MM.1S (cell line): ENCODE data around the gene ELP6.

Experiments used
- DNase-seq: peaks from one replicate; pipeline ENCODE4 v3.0.0-alpha.2; 2015
- H2AFZ ChIP-seq: fragments of 300-600 bp; sonication (generic); 2 replicates; pipeline ENCODE4 v1.6.0; 2016; ENCODE audit warnings: antibody characterized with exemption, low read length
- H3F3A ChIP-seq: fragments of 300-600 bp; sonication (generic); 2 replicates; pipeline ENCODE4 v1.6.1; 2016; ENCODE audit warnings: mild to moderate bottlenecking, antibody characterized with exemption, low read length, moderate library complexity, mixed read lengths; ENCODE audit not compliant: insufficient read depth
- H3K27ac ChIP-seq: fragments of 300-600 bp; sonication (generic); 2 replicates; pipeline ENCODE4 v1.5.1; 2016; ENCODE audit warnings: mild to moderate bottlenecking, low read length
- H3K27me3 ChIP-seq: fragments of 300-600 bp; sonication (generic); replicated peaks from 2 replicates; pipeline ENCODE4 v1.6.0; 2016; ENCODE audit warnings: low read length; ENCODE audit not compliant: insufficient read depth
- H3K36me3 ChIP-seq: fragments of 300-600 bp; sonication (generic); replicated peaks from 2 replicates; pipeline ENCODE4 v1.6.1; 2016; ENCODE audit warnings: mild to moderate bottlenecking, low read length, mixed read lengths; ENCODE audit not compliant: insufficient read depth
- H3K4me1 ChIP-seq: fragments of 300-600 bp; sonication (generic); 2 replicates; pipeline ENCODE4 v1.6.1; 2016; ENCODE audit warnings: low read length, mixed read lengths
- H3K4me2 ChIP-seq: fragments of 300-600 bp; sonication (generic); 2 replicates; pipeline ENCODE4 v1.6.0; 2016; ENCODE audit warnings: low read depth, low read length
- H3K4me3 ChIP-seq: fragments of 300-600 bp; sonication (generic); 2 replicates; pipeline ENCODE4 v1.5.1; 2016; ENCODE audit warnings: low read length, mixed read lengths
- H3K79me2 ChIP-seq: fragments of 300-600 bp; sonication (generic); 2 replicates; pipeline ENCODE4 v1.6.1; 2016; ENCODE audit warnings: mixed run types, low read length, mixed read lengths
- H3K9ac ChIP-seq: fragments of 300-600 bp; sonication (generic); 2 replicates; pipeline ENCODE4 v1.6.1; 2016; ENCODE audit warnings: low read length, mixed read lengths
- H3K9me2 ChIP-seq: fragments of 300-600 bp; sonication (generic); replicated peaks from 2 replicates; pipeline ENCODE4 v1.6.1; 2016; ENCODE audit warnings: mild to moderate bottlenecking, low read length, mixed read lengths; ENCODE audit not compliant: insufficient read depth
- H3K9me3 ChIP-seq: fragments of 300-600 bp; sonication (generic); replicated peaks from 2 replicates; pipeline ENCODE4 v1.6.1; 2016; ENCODE audit warnings: mild to moderate bottlenecking, low read length, mixed read lengths; ENCODE audit not compliant: insufficient read depth
- H4K20me1 ChIP-seq: fragments of 300-600 bp; sonication (generic); 2 replicates; pipeline ENCODE4 v1.6.1; 2016; ENCODE audit warnings: mild to moderate bottlenecking, low read length, moderate library complexity, mixed read lengths; ENCODE audit not compliant: insufficient read depth
- EZH2 ChIP-seq: fragments of 300-600 bp; sonication (generic); optimal IDR thresholded peaks from 2 replicates; pipeline ENCODE3; 2017; ENCODE audit warnings: low read depth, mild to moderate bottlenecking, antibody characterized with exemption, low read length, mixed read lengths
- EZH2phosphoT487 ChIP-seq: fragments of 300-600 bp; sonication (generic); IDR thresholded peaks from 2 replicates; pipeline ENCODE4 v1.6.1; 2018; ENCODE audit warnings: antibody characterized with exemption, low read length
- TF ChIP-seq, protein P1 (sequence below): fragments of 300-600 bp; sonication (generic); IDR thresholded peaks from 2 replicates; pipeline ENCODE4 v1.5.1; 2016; ENCODE audit warnings: antibody characterized with exemption, low read length, mixed read lengths

ELP6 gene

GRCh38 chr3:47503033-47503432 is 10.5 kb downstream of the ELP6 start:
- Histone ChIP-seq H3K27ac (no peak overlapping the region), H3K9ac (no peak overlapping the region), H3K4me1 (no peaks in the 10 kb centered on the region), H3F3A (no peaks in the 10 kb centered on the region), H3K27me3 (no peaks in the 10 kb centered on the region), H3K4me2 (no peak overlapping the region), H3K79me2 (no peaks in the 10 kb centered on the region), H4K20me1 (no peaks in the 10 kb centered on the region), H3K9me2 (no peaks in the 10 kb centered on the region), H3K9me3 (no peaks in the 10 kb centered on the region), H2AFZ (no peak overlapping the region), H3K36me3 (no peaks in the 10 kb centered on the region), H3K4me3 (no peak overlapping the region)
- DNase-seq: no peak
- TF ChIP-seq, protein P1, sequence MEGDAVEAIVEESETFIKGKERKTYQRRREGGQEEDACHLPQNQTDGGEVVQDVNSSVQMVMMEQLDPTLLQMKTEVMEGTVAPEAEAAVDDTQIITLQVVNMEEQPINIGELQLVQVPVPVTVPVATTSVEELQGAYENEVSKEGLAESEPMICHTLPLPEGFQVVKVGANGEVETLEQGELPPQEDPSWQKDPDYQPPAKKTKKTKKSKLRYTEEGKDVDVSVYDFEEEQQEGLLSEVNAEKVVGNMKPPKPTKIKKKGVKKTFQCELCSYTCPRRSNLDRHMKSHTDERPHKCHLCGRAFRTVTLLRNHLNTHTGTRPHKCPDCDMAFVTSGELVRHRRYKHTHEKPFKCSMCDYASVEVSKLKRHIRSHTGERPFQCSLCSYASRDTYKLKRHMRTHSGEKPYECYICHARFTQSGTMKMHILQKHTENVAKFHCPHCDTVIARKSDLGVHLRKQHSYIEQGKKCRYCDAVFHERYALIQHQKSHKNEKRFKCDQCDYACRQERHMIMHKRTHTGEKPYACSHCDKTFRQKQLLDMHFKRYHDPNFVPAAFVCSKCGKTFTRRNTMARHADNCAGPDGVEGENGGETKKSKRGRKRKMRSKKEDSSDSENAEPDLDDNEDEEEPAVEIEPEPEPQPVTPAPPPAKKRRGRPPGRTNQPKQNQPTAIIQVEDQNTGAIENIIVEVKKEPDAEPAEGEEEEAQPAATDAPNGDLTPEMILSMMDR: no peak
- TF ChIP-seq EZH2phosphoT487 (no peak), EZH2 (no peak)

DNA sequence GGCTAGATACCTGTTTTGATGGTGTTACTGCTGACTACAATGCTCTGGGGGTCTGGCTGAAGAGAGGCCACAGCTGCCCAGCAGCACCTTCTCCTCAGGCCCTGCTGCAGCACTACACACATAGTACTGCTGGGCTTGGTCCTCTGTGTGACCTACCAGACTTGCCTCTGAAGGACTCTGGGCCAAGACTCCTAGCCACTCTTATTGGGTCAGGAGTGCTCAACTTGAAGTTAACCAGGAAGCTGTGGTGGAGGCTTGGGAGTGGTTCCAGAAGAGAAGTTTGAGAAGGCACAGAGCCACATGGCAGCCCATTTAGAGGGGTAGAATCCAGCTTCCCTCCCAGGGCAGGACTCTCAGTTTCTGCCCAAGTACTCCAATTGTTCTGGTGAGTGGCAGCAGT is 16.6 kb downstream of the ELP6 start:
- no peak for DNase-seq
- Histone ChIP-seq H3K4me3 (no peak overlapping the region), H3K4me2 (no peak overlapping the region), H3K9me2 (no peaks in the 10 kb centered on the region), H4K20me1 (no peaks in the 10 kb centered on the region), H3K4me1 (no peaks in the 10 kb centered on the region), H3K9me3 (no peaks in the 10 kb centered on the region), H3K9ac (no peak overlapping the region), H2AFZ (no peak overlapping the region), H3K27me3 (no peaks in the 10 kb centered on the region), H3K79me2 (no peaks in the 10 kb centered on the region), H3K36me3 (no peaks in the 10 kb centered on the region), H3F3A (no peaks in the 10 kb centered on the region), H3K27ac (no peak overlapping the region)
- TF ChIP-seq, protein P1: no peak
- no peak for TF ChIP-seq EZH2phosphoT487
- no peak for TF ChIP-seq EZH2

- Histone ChIP-seq H2AFZ (no peak overlapping the region), H3F3A (no peaks in the 10 kb centered on the region), H3K4me1 (no peaks in the 10 kb centered on the region), H4K20me1 (no peaks in the 10 kb centered on the region), H3K4me2 (no peak overlapping the region), H3K4me3 (no peak overlapping the region), H3K9me3 (no peaks in the 10 kb centered on the region), H3K79me2 (no peaks in the 10 kb centered on the region), H3K27me3 (no peaks in the 10 kb centered on the region), H3K27ac (no peak overlapping the region), H3K9me2 (no peaks in the 10 kb centered on the region), H3K36me3 (no peaks in the 10 kb centered on the region), H3K9ac (no peak overlapping the region)
- TF ChIP-seq, protein P1: no peak
- TF ChIP-seq EZH2phosphoT487 (no peak), EZH2 (no peak)
- no peak for DNase-seq
Measured at GRCh38 chr3:47495886-47496285, 17.6 kb downstream of the ELP6 start.

GRCh38 chr3:47495111-47495510 is 18.4 kb downstream of the ELP6 start:
- no peak for DNase-seq
- Histone ChIP-seq H3K36me3 (no peaks in the 10 kb centered on the region), H3K27ac (no peak overlapping the region)

More at GRCh38 chr3:47495111-47495510, 18.4 kb downstream of the ELP6 start:
- Histone ChIP-seq H3K27me3 (no peaks in the 10 kb centered on the region), H3K9me2 (no peaks in the 10 kb centered on the region), H4K20me1 (no peaks in the 10 kb centered on the region), H3F3A (no peaks in the 10 kb centered on the region), H2AFZ (no peak overlapping the region), H3K79me2 (no peaks in the 10 kb centered on the region), H3K9me3 (no peaks in the 10 kb centered on the region), H3K9ac (no peak overlapping the region), H3K4me2 (no peak overlapping the region), H3K4me1 (no peaks in the 10 kb centered on the region), H3K4me3 (no peak overlapping the region)
- TF ChIP-seq EZH2 (no peak), EZH2phosphoT487 (no peak)
- TF ChIP-seq, protein P1: no peak
